WTC11 (cell line): ENCODE measurements around the gene ARHGAP15. TPM values are rescaled to one million over a fixed set of nuclear protein-coding genes. Genes with fewer than 3 reads are reported as not detected.

Experiments
- ATAC-seq: fragments of 200-7000 bp; cut with Tn5 transposase; 2 replicates; pipeline ENCODE4 v1.10.0; 2021; ENCODE audit warnings: mild to moderate bottlenecking, moderate library complexity
- CTCF ChIA-PET: fragments of 300-600 bp; sonication (Branson Sonifier 250); formaldehyde crosslinking; loops from one replicate; lab custom pipeline; 2021; ENCODE audit warnings: antibody characterized with exemption; lab: Charles Lee
- POLR2A ChIA-PET: fragments of 350-600 bp; sonication (Branson Sonifier 250); formaldehyde crosslinking; loops from one replicate; lab custom pipeline; 2021; ENCODE audit warnings: antibody characterized with exemption; lab: Charles Lee
- DNase-seq: peaks from one replicate; pipeline ENCODE4 v3.0.0; 2021; ENCODE audit warnings: low spot score
- H3K27ac Mint-ChIP-seq: 2 replicates; pipeline ENCODE4 v1.8.0; 2021; ENCODE audit warnings: mixed read lengths
- H3K27me3 Mint-ChIP-seq: 2 replicates; pipeline ENCODE4 v1.8.0; 2021; ENCODE audit warnings: low read depth, mild to moderate bottlenecking, moderate library complexity, mixed read lengths
- H3K36me3 Mint-ChIP-seq: 2 replicates; pipeline ENCODE4 v1.8.0; 2021; ENCODE audit warnings: mixed read lengths
- H3K4me1 Mint-ChIP-seq: 2 replicates; pipeline ENCODE4 v1.8.0; 2022; ENCODE audit warnings: mixed read lengths
- H3K4me3 Mint-ChIP-seq: 2 replicates; pipeline ENCODE4 v1.8.0; 2021; ENCODE audit warnings: mild to moderate bottlenecking, moderate library complexity, mixed read lengths
- H3K9me3 Mint-ChIP-seq: 2 replicates; pipeline ENCODE4 v1.8.0; 2021; ENCODE audit warnings: mixed read lengths
- FOXP1 ChIP-seq: sonication (generic); formaldehyde crosslinking; IDR thresholded peaks from 2 replicates; pipeline ENCODE4 v1.8.0; 2022; ENCODE audit warnings: missing genetic modification reagents, mild to moderate bottlenecking, moderate library complexity, borderline replicate concordance
- GRHL2 ChIP-seq: fragments of 250-450 bp; sonication (Bioruptor Pico); IDR thresholded peaks from 2 replicates; pipeline ENCODE4 v1.8.0; 2022; ENCODE audit warnings: mild to moderate bottlenecking, moderate library complexity; ENCODE audit not compliant: insufficient replicate concordance, severe bottlenecking
- MYBL2 ChIP-seq: sonication (generic); formaldehyde crosslinking; IDR thresholded peaks from 2 replicates; pipeline ENCODE4 v1.8.1; 2023; ENCODE audit warnings: mild to moderate bottlenecking, moderate library complexity, missing genetic modification reagents
- NR2C2 ChIP-seq: sonication (generic); formaldehyde crosslinking; IDR thresholded peaks from 2 replicates; pipeline ENCODE4 v1.8.0; 2022; ENCODE audit warnings: mild to moderate bottlenecking, missing genetic modification reagents
- RORB ChIP-seq: fragments of 250-450 bp; sonication (Bioruptor Pico); IDR thresholded peaks from 2 replicates; pipeline ENCODE4 v1.9.0; 2021; ENCODE audit warnings: mild to moderate bottlenecking
- SOX15 ChIP-seq: fragments of 250-450 bp; sonication (Bioruptor Pico); IDR thresholded peaks from 2 replicates; pipeline ENCODE4 v1.9.0; 2021; ENCODE audit warnings: mild to moderate bottlenecking
- TEAD1 ChIP-seq: sonication (generic); formaldehyde crosslinking; IDR thresholded peaks from 2 replicates; pipeline ENCODE4 v1.8.0; 2022; ENCODE audit warnings: mild to moderate bottlenecking, missing genetic modification reagents
- ZNF121 ChIP-seq: sonication (generic); formaldehyde crosslinking; IDR thresholded peaks from 2 replicates; pipeline ENCODE4 v1.8.0; 2023; ENCODE audit warnings: missing genetic modification reagents
- ZNF138 ChIP-seq: sonication (generic); formaldehyde crosslinking; conservative IDR thresholded peaks from 2 replicates; pipeline ENCODE4 v1.8.1; 2022; ENCODE audit warnings: mild to moderate bottlenecking, moderate library complexity, missing genetic modification reagents
- ZNF219 ChIP-seq: sonication (generic); formaldehyde crosslinking; IDR thresholded peaks from 2 replicates; pipeline ENCODE4 v1.8.0; 2023; ENCODE audit warnings: missing genetic modification reagents, mild to moderate bottlenecking, borderline replicate concordance
- ZNF416 ChIP-seq: fragments of 250-450 bp; sonication (Bioruptor Pico); IDR thresholded peaks from 2 replicates; pipeline ENCODE4 v1.9.0; 2021; ENCODE audit warnings: mild to moderate bottlenecking, inconsistent platforms
- total RNA-seq: library from RNA; stranded (reverse); gene quantifications from 3 replicates; pipeline ENCODE4 v1.2.3, GENCODE V29; 2021
- TF ChIP-seq, protein P1 (sequence below): sonication (generic); formaldehyde crosslinking; IDR thresholded peaks from 2 replicates; pipeline ENCODE4 v1.8.1; 2022; ENCODE audit warnings: low read depth, mild to moderate bottlenecking, moderate library complexity, missing genetic modification reagents, borderline replicate concordance
- TF ChIP-seq, protein P2 (sequence below): sonication (generic); formaldehyde crosslinking; IDR thresholded peaks from 2 replicates; pipeline ENCODE4 v1.8.0; 2023; ENCODE audit warnings: missing genetic modification reagents
- TF ChIP-seq, protein P3 (sequence below): fragments of 250-450 bp; sonication (Bioruptor Pico); IDR thresholded peaks from 2 replicates; pipeline ENCODE4 v1.9.0; 2021; ENCODE audit warnings: moderate library complexity, mild to moderate bottlenecking, inconsistent platforms, borderline replicate concordance
- TF ChIP-seq, protein P4 (sequence below): sonication (generic); formaldehyde crosslinking; IDR thresholded peaks from 2 replicates; pipeline ENCODE4 v1.8.1; 2023; ENCODE audit warnings: mild to moderate bottlenecking, missing genetic modification reagents, borderline replicate concordance
- TF ChIP-seq, protein P5 (sequence below): sonication (generic); formaldehyde crosslinking; IDR thresholded peaks from 2 replicates; pipeline ENCODE4 v1.8.1; 2023; ENCODE audit warnings: mild to moderate bottlenecking, moderate library complexity, missing genetic modification reagents
- TF ChIP-seq, protein P6 (sequence below): fragments of 250-450 bp; sonication (Bioruptor Pico); IDR thresholded peaks from 2 replicates; pipeline ENCODE4 v1.9.0; 2021; ENCODE audit warnings: mild to moderate bottlenecking, borderline replicate concordance
- TF ChIP-seq, protein P7 (sequence below): fragments of 250-450 bp; sonication (Bioruptor Pico); IDR thresholded peaks from 2 replicates; pipeline ENCODE4 v1.9.0; 2021; ENCODE audit warnings: mild to moderate bottlenecking

Gene ARHGAP15
- total RNA-seq, 1 experiment from 2014 or later, result 0.28 TPM

DNA sequence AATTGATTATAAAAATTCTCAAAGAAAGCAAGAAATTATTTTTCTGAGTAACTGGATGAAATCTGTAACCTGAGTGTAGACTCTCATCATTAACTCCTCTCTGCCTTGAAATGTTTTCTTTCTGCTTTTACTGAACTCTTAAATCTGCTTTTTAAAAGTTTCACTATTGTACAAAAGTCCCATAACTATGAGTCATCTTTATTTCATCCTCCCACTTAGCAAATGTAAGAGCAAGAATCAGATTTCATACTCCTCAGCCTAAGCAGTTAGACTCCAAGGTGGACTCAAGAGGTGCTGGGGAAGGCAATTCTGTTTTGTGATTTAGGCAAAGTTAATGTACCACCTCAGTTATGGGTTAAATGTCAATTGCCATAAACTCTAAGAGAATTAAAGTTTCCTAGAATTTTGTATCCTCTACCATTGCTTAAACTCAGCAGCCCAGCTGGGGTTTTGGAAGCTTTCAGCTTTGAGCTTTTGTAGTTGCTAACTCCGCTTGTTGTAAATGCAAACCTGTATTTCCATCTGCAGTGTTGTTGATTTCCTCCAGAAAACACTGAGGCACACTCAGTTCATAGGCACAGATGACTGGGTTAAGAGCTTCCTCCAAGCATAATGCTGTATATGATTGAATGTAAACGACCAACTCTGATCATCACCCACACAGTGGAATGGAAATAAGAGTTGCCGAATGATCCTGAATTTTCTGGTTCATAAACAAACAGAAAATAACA is 268.8 kb downstream of the ARHGAP15 start:
- no peak overlapping the region for H3K4me3 Mint-ChIP-seq
- TF ChIP-seq ZNF219 (CRISPR knock-in tag) (no peak), MYBL2 (CRISPR knock-in tag) (no peak), ZNF416 (CRISPR knock-in tag) (no peak), ZNF138 (CRISPR knock-in tag) (no peak), FOXP1 (CRISPR knock-in tag) (no peak), SOX15 (CRISPR knock-in tag) (no peak), ZNF121 (CRISPR knock-in tag) (no peak), GRHL2 (CRISPR knock-in tag) (no peak), NR2C2 (CRISPR knock-in tag) (no peak), TEAD1 (CRISPR knock-in tag) (no peak), RORB (CRISPR knock-in tag) (no peak)
- TF ChIP-seq, protein P1, sequence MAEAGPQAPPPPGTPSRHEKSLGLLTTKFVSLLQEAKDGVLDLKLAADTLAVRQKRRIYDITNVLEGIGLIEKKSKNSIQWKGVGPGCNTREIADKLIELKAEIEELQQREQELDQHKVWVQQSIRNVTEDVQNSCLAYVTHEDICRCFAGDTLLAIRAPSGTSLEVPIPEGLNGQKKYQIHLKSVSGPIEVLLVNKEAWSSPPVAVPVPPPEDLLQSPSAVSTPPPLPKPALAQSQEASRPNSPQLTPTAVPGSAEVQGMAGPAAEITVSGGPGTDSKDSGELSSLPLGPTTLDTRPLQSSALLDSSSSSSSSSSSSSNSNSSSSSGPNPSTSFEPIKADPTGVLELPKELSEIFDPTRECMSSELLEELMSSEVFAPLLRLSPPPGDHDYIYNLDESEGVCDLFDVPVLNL (CRISPR knock-in tag), result no peak
- TF ChIP-seq, protein P2, sequence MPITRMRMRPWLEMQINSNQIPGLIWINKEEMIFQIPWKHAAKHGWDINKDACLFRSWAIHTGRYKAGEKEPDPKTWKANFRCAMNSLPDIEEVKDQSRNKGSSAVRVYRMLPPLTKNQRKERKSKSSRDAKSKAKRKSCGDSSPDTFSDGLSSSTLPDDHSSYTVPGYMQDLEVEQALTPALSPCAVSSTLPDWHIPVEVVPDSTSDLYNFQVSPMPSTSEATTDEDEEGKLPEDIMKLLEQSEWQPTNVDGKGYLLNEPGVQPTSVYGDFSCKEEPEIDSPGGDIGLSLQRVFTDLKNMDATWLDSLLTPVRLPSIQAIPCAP (CRISPR knock-in tag), result no peak
- TF ChIP-seq, protein P3, sequence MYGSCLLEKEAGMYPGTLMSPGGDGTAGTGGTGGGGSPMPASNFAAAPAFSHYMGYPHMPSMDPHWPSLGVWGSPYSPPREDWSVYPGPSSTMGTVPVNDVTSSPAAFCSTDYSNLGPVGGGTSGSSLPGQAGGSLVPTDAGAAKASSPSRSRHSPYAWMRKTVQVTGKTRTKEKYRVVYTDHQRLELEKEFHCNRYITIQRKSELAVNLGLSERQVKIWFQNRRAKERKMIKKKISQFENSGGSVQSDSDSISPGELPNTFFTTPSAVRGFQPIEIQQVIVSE (CRISPR knock-in tag), result no peak
- TF ChIP-seq, protein P4, sequence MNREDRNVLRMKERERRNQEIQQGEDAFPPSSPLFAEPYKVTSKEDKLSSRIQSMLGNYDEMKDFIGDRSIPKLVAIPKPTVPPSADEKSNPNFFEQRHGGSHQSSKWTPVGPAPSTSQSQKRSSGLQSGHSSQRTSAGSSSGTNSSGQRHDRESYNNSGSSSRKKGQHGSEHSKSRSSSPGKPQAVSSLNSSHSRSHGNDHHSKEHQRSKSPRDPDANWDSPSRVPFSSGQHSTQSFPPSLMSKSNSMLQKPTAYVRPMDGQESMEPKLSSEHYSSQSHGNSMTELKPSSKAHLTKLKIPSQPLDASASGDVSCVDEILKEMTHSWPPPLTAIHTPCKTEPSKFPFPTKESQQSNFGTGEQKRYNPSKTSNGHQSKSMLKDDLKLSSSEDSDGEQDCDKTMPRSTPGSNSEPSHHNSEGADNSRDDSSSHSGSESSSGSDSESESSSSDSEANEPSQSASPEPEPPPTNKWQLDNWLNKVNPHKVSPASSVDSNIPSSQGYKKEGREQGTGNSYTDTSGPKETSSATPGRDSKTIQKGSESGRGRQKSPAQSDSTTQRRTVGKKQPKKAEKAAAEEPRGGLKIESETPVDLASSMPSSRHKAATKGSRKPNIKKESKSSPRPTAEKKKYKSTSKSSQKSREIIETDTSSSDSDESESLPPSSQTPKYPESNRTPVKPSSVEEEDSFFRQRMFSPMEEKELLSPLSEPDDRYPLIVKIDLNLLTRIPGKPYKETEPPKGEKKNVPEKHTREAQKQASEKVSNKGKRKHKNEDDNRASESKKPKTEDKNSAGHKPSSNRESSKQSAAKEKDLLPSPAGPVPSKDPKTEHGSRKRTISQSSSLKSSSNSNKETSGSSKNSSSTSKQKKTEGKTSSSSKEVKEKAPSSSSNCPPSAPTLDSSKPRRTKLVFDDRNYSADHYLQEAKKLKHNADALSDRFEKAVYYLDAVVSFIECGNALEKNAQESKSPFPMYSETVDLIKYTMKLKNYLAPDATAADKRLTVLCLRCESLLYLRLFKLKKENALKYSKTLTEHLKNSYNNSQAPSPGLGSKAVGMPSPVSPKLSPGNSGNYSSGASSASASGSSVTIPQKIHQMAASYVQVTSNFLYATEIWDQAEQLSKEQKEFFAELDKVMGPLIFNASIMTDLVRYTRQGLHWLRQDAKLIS, result no peak
- TF ChIP-seq, protein P5, sequence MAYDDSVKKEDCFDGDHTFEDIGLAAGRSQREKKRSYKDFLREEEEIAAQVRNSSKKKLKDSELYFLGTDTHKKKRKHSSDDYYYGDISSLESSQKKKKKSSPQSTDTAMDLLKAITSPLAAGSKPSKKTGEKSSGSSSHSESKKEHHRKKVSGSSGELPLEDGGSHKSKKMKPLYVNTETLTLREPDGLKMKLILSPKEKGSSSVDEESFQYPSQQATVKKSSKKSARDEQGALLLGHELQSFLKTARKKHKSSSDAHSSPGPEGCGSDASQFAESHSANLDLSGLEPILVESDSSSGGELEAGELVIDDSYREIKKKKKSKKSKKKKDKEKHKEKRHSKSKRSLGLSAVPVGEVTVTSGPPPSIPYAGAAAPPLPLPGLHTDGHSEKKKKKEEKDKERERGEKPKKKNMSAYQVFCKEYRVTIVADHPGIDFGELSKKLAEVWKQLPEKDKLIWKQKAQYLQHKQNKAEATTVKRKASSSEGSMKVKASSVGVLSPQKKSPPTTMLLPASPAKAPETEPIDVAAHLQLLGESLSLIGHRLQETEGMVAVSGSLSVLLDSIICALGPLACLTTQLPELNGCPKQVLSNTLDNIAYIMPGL, result no peak
- TF ChIP-seq, protein P6, sequence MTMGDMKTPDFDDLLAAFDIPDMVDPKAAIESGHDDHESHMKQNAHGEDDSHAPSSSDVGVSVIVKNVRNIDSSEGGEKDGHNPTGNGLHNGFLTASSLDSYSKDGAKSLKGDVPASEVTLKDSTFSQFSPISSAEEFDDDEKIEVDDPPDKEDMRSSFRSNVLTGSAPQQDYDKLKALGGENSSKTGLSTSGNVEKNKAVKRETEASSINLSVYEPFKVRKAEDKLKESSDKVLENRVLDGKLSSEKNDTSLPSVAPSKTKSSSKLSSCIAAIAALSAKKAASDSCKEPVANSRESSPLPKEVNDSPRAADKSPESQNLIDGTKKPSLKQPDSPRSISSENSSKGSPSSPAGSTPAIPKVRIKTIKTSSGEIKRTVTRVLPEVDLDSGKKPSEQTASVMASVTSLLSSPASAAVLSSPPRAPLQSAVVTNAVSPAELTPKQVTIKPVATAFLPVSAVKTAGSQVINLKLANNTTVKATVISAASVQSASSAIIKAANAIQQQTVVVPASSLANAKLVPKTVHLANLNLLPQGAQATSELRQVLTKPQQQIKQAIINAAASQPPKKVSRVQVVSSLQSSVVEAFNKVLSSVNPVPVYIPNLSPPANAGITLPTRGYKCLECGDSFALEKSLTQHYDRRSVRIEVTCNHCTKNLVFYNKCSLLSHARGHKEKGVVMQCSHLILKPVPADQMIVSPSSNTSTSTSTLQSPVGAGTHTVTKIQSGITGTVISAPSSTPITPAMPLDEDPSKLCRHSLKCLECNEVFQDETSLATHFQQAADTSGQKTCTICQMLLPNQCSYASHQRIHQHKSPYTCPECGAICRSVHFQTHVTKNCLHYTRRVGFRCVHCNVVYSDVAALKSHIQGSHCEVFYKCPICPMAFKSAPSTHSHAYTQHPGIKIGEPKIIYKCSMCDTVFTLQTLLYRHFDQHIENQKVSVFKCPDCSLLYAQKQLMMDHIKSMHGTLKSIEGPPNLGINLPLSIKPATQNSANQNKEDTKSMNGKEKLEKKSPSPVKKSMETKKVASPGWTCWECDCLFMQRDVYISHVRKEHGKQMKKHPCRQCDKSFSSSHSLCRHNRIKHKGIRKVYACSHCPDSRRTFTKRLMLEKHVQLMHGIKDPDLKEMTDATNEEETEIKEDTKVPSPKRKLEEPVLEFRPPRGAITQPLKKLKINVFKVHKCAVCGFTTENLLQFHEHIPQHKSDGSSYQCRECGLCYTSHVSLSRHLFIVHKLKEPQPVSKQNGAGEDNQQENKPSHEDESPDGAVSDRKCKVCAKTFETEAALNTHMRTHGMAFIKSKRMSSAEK (CRISPR knock-in tag), result no peak
- TF ChIP-seq, protein P7, sequence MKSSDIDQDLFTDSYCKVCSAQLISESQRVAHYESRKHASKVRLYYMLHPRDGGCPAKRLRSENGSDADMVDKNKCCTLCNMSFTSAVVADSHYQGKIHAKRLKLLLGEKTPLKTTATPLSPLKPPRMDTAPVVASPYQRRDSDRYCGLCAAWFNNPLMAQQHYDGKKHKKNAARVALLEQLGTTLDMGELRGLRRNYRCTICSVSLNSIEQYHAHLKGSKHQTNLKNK (CRISPR knock-in tag), result no peak
- H3K36me3 Mint-ChIP-seq, result no peaks in the 10 kb centered on the region
- ChIA-PET POLR2A (no interaction called here), CTCF (interaction anchor here (0.6 kb wide), 1 partner anchor 13 kb away, joined by 4 read pairs; no protein-coding TSS in a partner anchor)
- DNase-seq, result no peak
- ATAC-seq, result no peak
- H3K27me3 Mint-ChIP-seq, result no peaks in the 10 kb centered on the region
- H3K27ac Mint-ChIP-seq, result no peak overlapping the region
- peaks cover 4% of the 10 kb centered on the region; the same call in 1 of the 2 replicates for H3K4me1 Mint-ChIP-seq
- no peaks in the 10 kb centered on the region for H3K9me3 Mint-ChIP-seq
